ENCODE results near the gene LIG1. TPM values are rescaled to one million over a fixed set of nuclear protein-coding genes. Genes with fewer than 3 reads are reported as not detected.

LIG1 gene
- 7.4 TPM for total RNA-seq (2013)
- polyA plus RNA-seq (10 to 100 TPM in 1 of 3 donors, 1 to 10 TPM in 2; 2.5 to 11.3 (median 3.6) TPM), polyA minus RNA-seq (7.8 and 14.0 TPM in 2 replicates), total RNA-seq (1.6 to 15.3 (median 5.8) reads per million in 11 experiments)

DNA sequence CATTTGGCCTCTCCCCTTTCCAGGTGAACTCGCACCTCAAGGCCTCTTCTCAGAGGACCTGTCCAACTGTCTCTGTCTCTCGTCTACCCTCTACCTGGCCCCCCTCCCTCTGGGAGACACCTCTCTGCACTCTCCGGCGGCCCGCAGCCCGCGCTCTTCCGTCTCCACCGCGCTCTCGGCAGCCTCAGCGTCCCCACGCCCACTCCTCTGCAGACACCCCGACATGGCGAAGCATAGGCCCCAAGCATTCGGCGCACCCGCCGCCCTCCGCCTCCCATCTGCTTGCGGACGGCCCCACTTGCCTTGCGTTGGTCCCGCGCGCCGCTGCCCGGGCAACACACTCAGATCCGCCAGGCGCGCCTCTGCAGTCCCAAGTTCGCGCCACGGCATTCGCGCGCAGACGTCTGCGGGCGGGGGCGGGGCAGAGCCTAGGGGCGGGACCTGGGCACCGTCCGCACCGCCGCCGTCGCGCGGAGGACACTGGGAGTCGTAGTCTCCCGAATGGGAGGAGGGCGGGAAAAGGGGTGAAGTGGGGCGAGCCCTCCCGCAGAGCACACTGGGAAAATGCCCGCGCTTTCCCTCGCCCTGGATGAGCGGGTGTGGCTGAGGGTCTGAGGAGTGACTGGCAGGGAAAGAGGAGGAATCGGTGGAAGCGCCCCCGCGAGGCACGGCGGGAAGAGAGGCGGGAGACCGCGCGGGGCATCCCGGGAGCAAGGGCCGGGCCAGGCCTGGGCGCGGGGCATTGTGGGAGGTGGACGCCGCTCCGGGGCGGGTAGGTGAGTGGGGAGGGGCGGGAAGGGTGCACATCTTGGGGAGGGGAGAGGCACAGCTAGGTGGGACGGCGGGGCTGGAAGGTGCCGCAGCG is at the start of gene LIG1, which contains the start of gene ZSWIM9:
Gene LIG1 (minus strand): TSS at position 406 of the 865 bp plus-strand sequence. CDS start 4,778 bp downstream, outside the sequence.
Gene ZSWIM9 (plus strand): TSS at position 742 of the 865 bp plus-strand sequence. CDS start 1,123 bp downstream, outside the sequence.
- Mint-ChIP-seq H3K36me3 (peaks cover 18 to 22% of the 10 kb centered on the region in 2 donors), H3K27ac (peak within 1 kb of the TSS; percentile 95 to 100 (median 99)), H3K27me3 (ENCODE audit: low read depth in 3 of 3) (no peaks in the 10 kb centered on the region), H3K4me1 (peaks cover 26% of the 10 kb centered on the region), H3K9me3 (peaks cover 0 to 3% (median 0%) of the 10 kb centered on the region in 7 donors), H3K4me3 (peak within 1 kb of the TSS; percentile 97 to 100)
- Histone ChIP-seq H3K9ac (ENCODE audit: insufficient read depth, low read length, poor library complexity, severe bottlenecking) (peak within 1 kb of the TSS; percentile 75), H3K4me3 (replicated peaks in 1 of 3; ENCODE audit: low read depth in 2 of 3, low read length in 3 of 3) (peak within 1 kb of the TSS; percentile 72 to 97 (median 91)), H3K9me3 (replicated peaks in 1 of 2; ENCODE audit: control insufficient read depth in 1 of 2, insufficient read depth in 1 of 2, low read length in 2 of 2) (no peaks in the 10 kb centered on the region), H4K20me1 (ENCODE audit: insufficient read depth, low read length) (no peaks in the 10 kb centered on the region), H3K36me3 (replicated peaks in 1 of 2; ENCODE audit: control insufficient read depth in 1 of 2, insufficient read depth in 2 of 2, low read length in 2 of 2) (peaks cover 11 to 19% of the 10 kb centered on the region in 2 donors), H3K4me2 (replicated peaks; ENCODE audit: extremely low read depth, low read length, poor library complexity, severe bottlenecking) (peak within 1 kb of the TSS; percentile 99), H3K27me3 (ENCODE audit: control insufficient read depth in 2 of 2, insufficient read depth in 2 of 2, low read length in 2 of 2) (no peaks in the 10 kb centered on the region), H2AFZ (ENCODE audit: insufficient read depth, low read depth, low read length, poor library complexity, severe bottlenecking) (peak within 1 kb of the TSS; percentile 96), H3K79me2 (ENCODE audit: insufficient read depth, low read length) (peaks cover 40% of the 10 kb centered on the region), H3K27ac (ENCODE audit: low read depth in 1 of 2, low read length in 2 of 2) (peak within 1 kb of the TSS; percentile 73 to 81), H3K4me1 (ENCODE audit: control insufficient read depth in 1 of 2, insufficient read depth in 2 of 2, low read length in 2 of 2) (peaks cover 14 to 23% of the 10 kb centered on the region in 2 donors)
- peak; percentile 20 for TF ChIP-seq CTCF (IDR thresholded peaks at IDR 0.05)
- DNase-seq = peak; percentile 84 to 86 (median 85)
- WGBS (ENCODE audit: insufficient coverage) = under 1% methylated on average over 79 of the region's 82 CpGs
- intact Hi-C loops (cut with micrococcal nuclease) = no loop called here

GRCh38 chr19:48218997-48219396 is 48.9 kb upstream of the LIG1 start:
- no peak overlapping the region for H3K4me3 Mint-ChIP-seq
- Histone ChIP-seq H3K36me3 (replicated peaks in 1 of 2; ENCODE audit: control insufficient read depth in 1 of 2, insufficient read depth in 2 of 2, low read length in 2 of 2) (peaks cover 79 to 99% of the 10 kb centered on the region in 2 donors), H3K4me3 (replicated peaks in 1 of 3; ENCODE audit: low read depth in 2 of 3, low read length in 3 of 3) (no peak overlapping the region), H2AFZ (ENCODE audit: insufficient read depth, low read depth, low read length, poor library complexity, severe bottlenecking) (no peak overlapping the region), H3K4me1 (ENCODE audit: control insufficient read depth in 1 of 2, insufficient read depth in 2 of 2, low read length in 2 of 2) (no peaks in the 10 kb centered on the region), H3K27ac (ENCODE audit: low read depth in 1 of 2, low read length in 2 of 2) (no peak overlapping the region), H3K4me2 (replicated peaks; ENCODE audit: extremely low read depth, low read length, poor library complexity, severe bottlenecking) (no peak overlapping the region), H4K20me1 (ENCODE audit: insufficient read depth, low read length) (peaks cover 4% of the 10 kb centered on the region), H3K79me2 (ENCODE audit: insufficient read depth, low read length) (no peaks in the 10 kb centered on the region), H3K9ac (ENCODE audit: insufficient read depth, low read length, poor library complexity, severe bottlenecking) (no peak overlapping the region), H3K27me3 (ENCODE audit: control insufficient read depth in 2 of 2, insufficient read depth in 2 of 2, low read length in 2 of 2) (no peaks in the 10 kb centered on the region), H3K9me3 (replicated peaks in 1 of 2; ENCODE audit: control insufficient read depth in 1 of 2, insufficient read depth in 1 of 2, low read length in 2 of 2) (no peaks in the 10 kb centered on the region)
- H3K36me3 Mint-ChIP-seq = peaks cover 75 to 93% of the 10 kb centered on the region in 2 donors
- H3K27ac Mint-ChIP-seq = peak overlapping the region in 3 of 7 donors; percentile 4 to 25 (median 18)
- intact Hi-C loops (cut with micrococcal nuclease) = no loop called here
- 97% methylated on average over 4 of the region's 6 CpGs for WGBS (ENCODE audit: insufficient coverage)
- no peaks in the 10 kb centered on the region for H3K9me3 Mint-ChIP-seq
- TF ChIP-seq CTCF (IDR thresholded peaks at IDR 0.05) = no peak
- peaks cover 0 to 1% (median 0%) of the 10 kb centered on the region in 3 donors for H3K27me3 Mint-ChIP-seq (ENCODE audit: low read depth in 3 of 3)
- no peak for DNase-seq
- H3K4me1 Mint-ChIP-seq = no peaks in the 10 kb centered on the region
